Skeletal muscle satellite cell (primary cell): Measurements from ENCODE around the gene MARCKS. TPM values are rescaled to one million over a fixed set of nuclear protein-coding genes. Genes with fewer than 3 reads are reported as not detected.

ENCODE experiments used
- H3K27me3 ChIP-seq: 2 replicates; pipeline ENCODE4 v1.7.0; 2013; ENCODE audit warnings: low read length; ENCODE audit not compliant: control insufficient read depth, insufficient read depth
- H3K36me3 ChIP-seq: 2 replicates; pipeline ENCODE4 v1.7.0; 2013; ENCODE audit warnings: mild to moderate bottlenecking, control low read depth, low read length; ENCODE audit not compliant: insufficient read depth
- H3K4me1 ChIP-seq: 2 replicates; pipeline ENCODE4 v1.7.0; 2013; ENCODE audit warnings: low read length; ENCODE audit not compliant: control insufficient read depth, insufficient read depth
- H3K4me2 ChIP-seq: 2 replicates; pipeline ENCODE4 v1.7.0; 2013; ENCODE audit warnings: mild to moderate bottlenecking, low read length
- H3K4me3 ChIP-seq: 2 replicates; pipeline ENCODE4 v1.7.0; 2013; ENCODE audit warnings: low read length
- H3K9ac ChIP-seq: 2 replicates; pipeline ENCODE4 v1.7.0; 2013; ENCODE audit warnings: mild to moderate bottlenecking, low read depth, low read length, moderate library complexity
- H3K9me3 ChIP-seq: replicated peaks from 2 replicates; pipeline ENCODE4 v1.7.0; 2013; ENCODE audit warnings: mild to moderate bottlenecking, control low read depth, low read length
- total RNA-seq: library from RNA; depleted of rRNA; stranded (reverse); fragments of >200 nt; gene quantifications from 2 replicates; pipeline ENCODE4 v1.2.3, GENCODE V29; 2012; rRNA removed

MARCKS gene, protein sequence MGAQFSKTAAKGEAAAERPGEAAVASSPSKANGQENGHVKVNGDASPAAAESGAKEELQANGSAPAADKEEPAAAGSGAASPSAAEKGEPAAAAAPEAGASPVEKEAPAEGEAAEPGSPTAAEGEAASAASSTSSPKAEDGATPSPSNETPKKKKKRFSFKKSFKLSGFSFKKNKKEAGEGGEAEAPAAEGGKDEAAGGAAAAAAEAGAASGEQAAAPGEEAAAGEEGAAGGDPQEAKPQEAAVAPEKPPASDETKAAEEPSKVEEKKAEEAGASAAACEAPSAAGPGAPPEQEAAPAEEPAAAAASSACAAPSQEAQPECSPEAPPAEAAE
- total RNA-seq, result 51.7 and 70.3 TPM in 2 replicates

DNA sequence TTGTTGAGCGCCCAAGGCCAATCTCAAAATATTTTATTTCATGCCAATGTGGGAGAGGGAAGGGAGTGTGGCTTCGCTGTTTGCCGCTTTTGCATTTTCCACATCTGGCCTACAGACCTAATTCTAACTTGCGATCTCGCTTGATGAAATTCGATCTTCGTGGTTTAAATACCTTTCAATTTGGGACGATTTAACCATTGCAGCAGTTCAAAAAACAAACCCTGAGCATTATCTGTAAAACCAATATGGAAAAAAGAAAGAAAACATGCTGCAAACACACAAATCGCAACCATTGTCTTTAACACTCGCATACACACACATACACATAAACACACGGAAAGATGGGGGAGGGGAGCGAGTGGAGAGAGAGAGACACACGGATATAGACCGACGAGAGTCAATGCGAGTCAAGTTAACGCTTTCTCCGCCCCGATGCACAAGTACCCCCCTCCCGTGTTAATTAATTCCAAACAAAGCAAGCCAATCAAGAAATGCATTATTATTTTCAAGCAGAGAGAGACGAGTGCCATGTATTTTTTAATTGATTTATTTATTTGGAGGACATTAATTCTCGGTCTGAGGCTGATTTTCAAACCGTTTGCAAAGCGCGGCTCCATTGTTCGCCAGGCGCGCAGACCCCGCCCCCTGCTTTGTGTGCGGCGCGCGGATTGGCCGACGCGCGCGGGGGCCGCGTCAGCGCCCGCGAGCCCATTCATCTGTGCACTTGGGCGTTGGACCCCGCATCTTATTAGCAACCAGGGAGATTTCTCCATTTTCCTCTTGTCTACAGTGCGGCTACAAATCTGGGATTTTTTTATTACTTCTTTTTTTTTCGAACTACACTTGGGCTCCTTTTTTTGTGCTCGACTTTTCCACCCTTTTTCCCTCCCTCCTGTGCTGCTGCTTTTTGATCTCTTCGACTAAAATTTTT, at the start of gene MARCKS:
Gene MARCKS, plus strand, starts transcription at position 721 of the 931 bp plus-strand sequence. CDS start 401 bp downstream, outside the sequence.
- peaks cover 12% of the 10 kb centered on the region for H3K36me3 ChIP-seq
- H3K27me3 ChIP-seq, result no peaks in the 10 kb centered on the region
- peaks cover 13% of the 10 kb centered on the region for H3K4me1 ChIP-seq
- peak within 1 kb of the TSS; percentile 91 for H3K4me3 ChIP-seq
- no peaks in the 10 kb centered on the region for H3K9me3 ChIP-seq
- H3K9ac ChIP-seq, result peak within 1 kb of the TSS; percentile 100
- peak within 1 kb of the TSS; percentile 91 for H3K4me2 ChIP-seq

DNA sequence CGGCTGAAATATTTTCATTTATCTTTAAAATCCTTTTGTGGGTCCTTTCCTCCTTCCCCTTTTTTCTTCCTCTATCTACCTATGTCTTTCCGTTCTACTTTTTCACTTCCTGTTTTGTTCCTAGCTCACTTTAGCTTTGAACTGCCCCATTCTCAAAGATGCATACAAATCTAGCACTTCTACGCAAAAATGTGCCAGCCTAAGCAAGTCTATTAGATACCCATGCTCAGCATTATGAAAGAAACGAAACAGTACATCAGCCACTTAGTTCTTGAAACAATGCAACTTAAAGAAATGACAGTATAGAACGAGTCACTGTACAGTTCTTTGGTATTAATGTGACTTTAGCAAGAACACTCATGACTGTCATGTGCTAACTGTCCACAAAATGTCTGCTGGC, 47.3 kb upstream of the MARCKS start:
- H3K4me2 ChIP-seq, result no peak overlapping the region
- H3K9me3 ChIP-seq, result no peaks in the 10 kb centered on the region
- H3K27me3 ChIP-seq, result no peaks in the 10 kb centered on the region
- no peak overlapping the region for H3K9ac ChIP-seq
- H3K4me3 ChIP-seq, result no peak overlapping the region
- no peaks in the 10 kb centered on the region for H3K36me3 ChIP-seq
- H3K4me1 ChIP-seq, result peaks cover 26% of the 10 kb centered on the region

DNA sequence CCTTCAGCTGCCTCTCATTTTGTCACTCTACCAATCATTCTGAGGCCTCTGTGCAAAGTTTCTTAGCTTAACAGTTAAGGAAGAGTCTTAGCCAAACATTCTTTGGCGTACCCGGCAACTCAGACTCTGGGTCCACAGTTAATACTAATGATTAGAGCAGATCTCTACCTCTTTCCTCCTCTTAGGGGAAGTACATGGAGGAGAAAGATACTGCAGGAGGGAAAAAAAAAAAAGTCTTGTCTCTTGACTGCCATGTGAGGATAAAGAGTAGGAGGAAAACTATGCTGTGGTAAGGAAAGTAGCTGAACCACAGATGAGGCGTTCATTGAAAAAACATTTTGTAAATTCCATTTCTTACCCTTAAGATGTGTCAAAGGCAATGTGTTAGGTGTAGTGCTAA, 44.0 kb upstream of the MARCKS start:
- Histone ChIP-seq H3K4me3 (no peak overlapping the region), H3K4me1 (peaks cover 16% of the 10 kb centered on the region), H3K36me3 (no peaks in the 10 kb centered on the region), H3K4me2 (peak overlapping the region; percentile 15), H3K9ac (peak overlapping the region; percentile 51), H3K27me3 (no peaks in the 10 kb centered on the region), H3K9me3 (no peaks in the 10 kb centered on the region)

DNA sequence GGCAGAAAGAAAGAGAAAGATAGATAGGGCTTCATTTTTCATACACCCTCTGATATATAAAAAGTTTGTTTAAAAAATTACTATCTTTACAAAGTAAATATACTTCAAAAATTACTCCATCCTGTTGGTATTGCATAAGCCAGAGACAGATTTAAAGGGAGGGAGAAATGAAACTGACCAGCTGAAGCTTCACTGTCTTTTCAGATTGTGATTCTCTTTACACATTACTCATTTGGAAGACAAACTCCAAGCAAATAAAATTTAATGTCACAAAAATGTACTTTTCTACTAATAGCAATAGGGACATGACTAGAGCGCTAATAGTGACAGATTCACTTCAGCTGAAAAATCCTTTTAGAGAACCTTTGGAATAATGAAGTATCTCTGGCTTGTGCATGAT, 38.6 kb upstream of the MARCKS start:
- Histone ChIP-seq H3K9me3 (no peaks in the 10 kb centered on the region), H3K4me3 (no peak overlapping the region), H3K27me3 (no peaks in the 10 kb centered on the region), H3K36me3 (no peaks in the 10 kb centered on the region), H3K4me1 (peaks cover 7% of the 10 kb centered on the region), H3K9ac (no peak overlapping the region), H3K4me2 (no peak overlapping the region)

DNA sequence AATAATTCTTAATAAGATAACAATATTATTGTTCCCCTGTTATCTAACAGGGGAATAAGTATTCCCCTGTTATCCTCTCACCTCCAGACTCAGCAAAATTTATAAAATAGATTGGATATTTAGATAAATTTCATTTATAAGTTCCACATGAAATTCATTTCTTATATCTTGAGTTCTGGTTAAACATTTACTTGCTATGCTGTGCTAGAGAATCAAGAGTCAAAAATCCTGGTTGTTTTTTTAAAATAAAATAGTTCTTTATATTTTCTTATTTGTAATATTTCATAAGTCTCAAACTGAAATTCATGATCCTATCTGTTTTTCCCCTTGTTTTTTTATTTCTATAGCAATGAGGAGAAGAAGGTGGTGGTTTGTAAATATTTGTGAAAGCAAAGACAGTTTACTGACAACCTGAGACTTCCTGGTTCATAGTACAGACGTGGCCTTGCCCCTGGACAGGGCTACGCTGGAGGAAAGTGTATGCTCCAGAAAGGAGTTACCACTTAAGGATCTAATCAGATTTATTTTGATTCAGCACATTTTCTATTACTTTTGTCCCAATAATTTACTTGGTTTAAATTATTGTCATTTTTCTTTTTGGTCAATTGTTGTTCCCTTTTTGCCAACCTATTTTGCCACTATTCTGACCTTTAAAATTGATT, 37.8 kb upstream of the MARCKS start:
- Histone ChIP-seq H3K4me1 (no peaks in the 10 kb centered on the region), H3K27me3 (no peaks in the 10 kb centered on the region), H3K4me2 (no peak overlapping the region), H3K4me3 (no peak overlapping the region), H3K9me3 (no peaks in the 10 kb centered on the region), H3K36me3 (no peaks in the 10 kb centered on the region), H3K9ac (no peak overlapping the region)

DNA sequence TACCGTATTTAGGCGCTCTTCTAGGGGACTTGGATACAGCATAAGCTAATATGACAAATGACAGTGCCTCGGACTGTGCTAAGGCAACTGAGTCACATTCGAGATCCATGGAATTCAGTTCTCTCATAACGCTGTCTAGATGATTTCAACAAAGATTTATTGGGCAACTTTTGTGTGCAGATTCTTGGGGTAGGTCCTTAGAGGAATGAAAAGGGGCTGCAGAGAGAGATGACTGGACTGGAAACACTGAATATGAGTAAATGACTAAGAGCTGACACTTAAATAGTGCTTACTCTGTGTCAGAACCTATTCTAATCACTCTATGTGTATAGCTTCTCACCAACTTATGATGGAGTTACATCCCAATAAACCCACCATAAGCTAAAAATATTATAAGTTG, 36.4 kb upstream of the MARCKS start:
- no peaks in the 10 kb centered on the region for H3K27me3 ChIP-seq
- H3K4me1 ChIP-seq, result peaks cover 5% of the 10 kb centered on the region
- H3K36me3 ChIP-seq, result no peaks in the 10 kb centered on the region
- no peak overlapping the region for H3K4me2 ChIP-seq
- no peak overlapping the region for H3K4me3 ChIP-seq
- no peaks in the 10 kb centered on the region for H3K9me3 ChIP-seq
- no peak overlapping the region for H3K9ac ChIP-seq

DNA sequence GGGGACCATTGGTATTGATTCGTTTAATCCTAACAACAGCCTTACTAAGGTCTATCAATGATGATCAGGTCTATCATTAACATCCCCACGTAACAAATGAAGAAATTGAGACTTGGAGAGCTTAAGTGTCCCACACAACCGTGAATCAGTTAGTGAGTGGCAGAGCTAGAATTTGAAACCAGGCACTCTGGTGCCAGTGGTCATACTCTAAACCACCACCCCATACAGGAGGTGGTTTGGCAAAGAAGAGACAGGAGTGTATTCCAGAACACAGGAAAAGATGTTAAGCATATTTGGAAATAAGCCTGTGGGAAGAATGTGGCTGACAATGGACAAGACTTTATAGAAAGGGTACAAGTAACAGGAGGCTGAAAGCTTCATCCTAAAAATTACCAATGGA, 35.7 kb upstream of the MARCKS start:
- Histone ChIP-seq H3K36me3 (no peaks in the 10 kb centered on the region), H3K4me2 (no peak overlapping the region), H3K4me3 (no peak overlapping the region), H3K4me1 (peaks cover 9% of the 10 kb centered on the region), H3K27me3 (no peaks in the 10 kb centered on the region), H3K9ac (no peak overlapping the region), H3K9me3 (no peaks in the 10 kb centered on the region)

DNA sequence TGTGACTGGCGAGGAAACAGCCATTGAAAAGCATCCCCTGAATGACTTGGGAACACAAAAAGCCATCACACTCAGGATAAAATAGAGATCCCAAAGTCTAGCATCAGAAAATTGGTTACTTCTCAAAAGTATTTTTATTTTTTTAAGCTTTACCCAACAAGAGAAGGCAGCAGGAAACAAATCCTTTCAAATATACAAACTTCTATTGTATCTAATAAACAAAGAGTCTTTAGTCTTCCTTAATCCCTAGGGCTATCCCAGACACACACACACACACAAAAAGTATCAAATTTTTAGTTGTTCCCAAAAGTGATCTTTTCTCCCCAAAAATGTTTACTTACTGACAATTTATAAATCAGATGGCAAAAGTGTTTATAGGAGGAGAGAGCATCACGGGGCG, 33.2 kb upstream of the MARCKS start:
- Histone ChIP-seq H3K27me3 (no peaks in the 10 kb centered on the region), H3K4me2 (no peak overlapping the region), H3K9ac (no peak overlapping the region), H3K9me3 (no peaks in the 10 kb centered on the region), H3K4me1 (peaks cover 9% of the 10 kb centered on the region), H3K4me3 (no peak overlapping the region), H3K36me3 (no peaks in the 10 kb centered on the region)

DNA sequence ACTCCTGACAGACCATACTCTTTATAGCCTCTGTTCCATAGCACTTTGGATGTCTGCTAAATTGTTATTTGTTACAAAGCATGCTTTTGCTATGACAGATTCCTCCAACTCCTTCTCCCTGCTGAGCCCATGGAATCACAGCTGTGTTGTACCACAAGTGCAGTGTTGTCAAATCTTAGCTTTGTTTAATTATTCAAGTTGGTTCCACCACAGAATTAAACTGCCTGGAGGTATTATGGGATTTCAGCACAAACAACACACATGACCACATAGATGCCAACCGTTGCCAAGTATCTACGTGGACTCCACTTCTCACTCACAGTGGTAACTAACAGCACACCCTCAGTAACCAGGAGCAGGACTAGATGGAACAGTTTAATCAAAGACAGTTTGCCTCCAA, 32.7 kb upstream of the MARCKS start:
- H3K27me3 ChIP-seq, result no peaks in the 10 kb centered on the region
- no peak overlapping the region for H3K9ac ChIP-seq
- no peaks in the 10 kb centered on the region for H3K36me3 ChIP-seq
- H3K4me2 ChIP-seq, result no peak overlapping the region
- H3K9me3 ChIP-seq, result no peaks in the 10 kb centered on the region
- no peak overlapping the region for H3K4me3 ChIP-seq
- H3K4me1 ChIP-seq, result peaks cover 9% of the 10 kb centered on the region

DNA sequence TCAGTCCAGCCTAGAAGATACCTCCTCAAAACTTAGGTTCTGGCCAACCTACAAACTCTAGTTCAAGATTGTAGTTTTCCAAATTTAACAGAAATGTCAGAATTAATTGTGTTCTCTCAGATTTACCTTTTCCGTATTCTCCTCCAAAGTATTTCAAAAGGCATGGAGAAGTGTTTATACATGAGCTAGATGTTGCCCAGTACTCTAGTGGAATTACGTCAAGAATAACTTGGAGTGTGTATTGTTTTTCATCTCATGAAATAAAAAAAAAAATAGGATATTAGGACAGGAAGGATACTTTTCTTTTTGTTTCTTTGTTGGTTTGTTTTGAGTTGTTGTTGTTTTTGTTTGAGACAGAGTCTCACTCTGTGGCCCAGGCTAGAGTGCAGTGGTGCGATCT, 32.3 kb upstream of the MARCKS start:
- H3K4me3 ChIP-seq, result no peak overlapping the region
- H3K4me1 ChIP-seq, result peaks cover 9% of the 10 kb centered on the region
- no peaks in the 10 kb centered on the region for H3K36me3 ChIP-seq
- no peak overlapping the region for H3K9ac ChIP-seq
- no peaks in the 10 kb centered on the region for H3K27me3 ChIP-seq
- no peak overlapping the region for H3K4me2 ChIP-seq
- H3K9me3 ChIP-seq, result no peaks in the 10 kb centered on the region

DNA sequence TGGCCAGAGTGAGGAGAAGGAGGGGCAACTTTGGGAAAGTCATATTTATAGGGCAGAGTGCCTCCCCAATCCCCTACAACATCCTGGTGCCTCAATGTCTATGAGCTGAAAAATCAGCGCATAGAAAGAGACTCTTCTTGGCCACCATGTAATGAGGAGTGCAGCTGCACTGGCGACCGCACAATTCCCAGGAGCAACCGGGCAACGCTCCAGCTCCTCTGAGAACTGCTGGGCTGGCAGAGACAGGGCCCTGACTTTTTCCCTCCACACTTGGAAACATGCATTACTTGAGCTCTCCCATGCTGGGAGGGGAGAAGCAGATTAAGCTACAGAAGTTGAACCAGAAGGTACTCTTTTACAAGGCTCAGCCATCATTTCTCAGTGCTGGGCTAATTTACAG, 31.4 kb upstream of the MARCKS start:
- Histone ChIP-seq H3K4me1 (peaks cover 9% of the 10 kb centered on the region), H3K9ac (no peak overlapping the region), H3K4me3 (no peak overlapping the region)

More for the DNA sequence above, 31.4 kb upstream of the MARCKS start:
- Histone ChIP-seq H3K9me3 (no peaks in the 10 kb centered on the region), H3K27me3 (no peaks in the 10 kb centered on the region), H3K4me2 (no peak overlapping the region), H3K36me3 (no peaks in the 10 kb centered on the region)
